ENCODE results near the gene OR2C1.

OR2C1 gene

DNA sequence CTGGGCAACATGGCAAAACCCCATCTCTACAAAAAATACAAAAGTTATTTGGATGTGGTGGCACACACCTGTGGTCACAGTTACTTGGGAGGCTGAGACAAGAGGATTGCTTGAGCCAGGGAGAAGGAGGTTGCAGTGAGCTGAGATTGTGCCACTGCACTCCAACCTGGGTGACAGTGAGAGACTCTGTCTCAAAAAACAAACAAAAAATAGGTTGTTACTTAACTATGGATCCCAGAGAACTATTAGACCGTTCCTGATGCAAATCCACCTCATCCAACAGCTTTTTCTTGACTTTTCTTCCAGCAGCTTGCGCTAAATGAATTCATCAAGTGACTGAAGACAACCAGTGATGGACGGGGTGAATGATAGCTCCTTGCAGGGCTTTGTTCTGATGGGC, at the start of gene OR2C1:
Gene OR2C1 (plus strand): TSS at position 301 of the 400 bp plus-strand sequence. CDS start 52 bp downstream, at position 353.
- DNase-seq (ENCODE audit: low read depth in 2 of 2): no peak

- DNase-seq (ENCODE audit: low read depth in 2 of 2): no peak
Observed at GRCh38 chr16:3306078-3306477, 49.6 kb upstream of the OR2C1 start.

GRCh38 chr16:3311496-3311895, 44.2 kb upstream of the OR2C1 start:
- DNase-seq (ENCODE audit: low read depth in 2 of 2): no peak

GRCh38 chr16:3317315-3317999, 38.2 kb upstream of the OR2C1 start:
- DNase-seq (ENCODE audit: low read depth in 2 of 2): no peak

- no peak for DNase-seq (ENCODE audit: low read depth in 2 of 2)
Observed at GRCh38 chr16:3321816-3322215, 33.9 kb upstream of the OR2C1 start.

DNA sequence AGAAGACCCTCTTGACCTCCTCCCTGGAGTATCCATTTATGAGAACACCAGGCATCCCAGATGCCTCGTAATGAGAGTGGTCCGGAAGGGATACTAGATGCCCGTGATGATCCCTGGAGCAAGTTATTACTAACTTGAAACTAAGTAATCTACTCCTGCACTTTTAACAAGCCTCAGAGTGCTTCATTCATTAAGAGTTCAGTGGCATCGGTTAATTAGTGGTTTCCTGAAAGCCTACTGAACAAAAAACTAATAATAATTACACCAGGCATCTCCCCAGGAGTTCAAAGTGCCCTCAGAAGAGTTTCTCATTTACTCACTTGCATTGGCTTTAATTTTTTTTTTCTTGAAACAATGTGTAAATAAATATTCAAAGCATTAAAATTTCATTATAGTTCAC, 28.2 kb upstream of the OR2C1 start:
- DNase-seq (ENCODE audit: low read depth in 2 of 2): no peak

DNA sequence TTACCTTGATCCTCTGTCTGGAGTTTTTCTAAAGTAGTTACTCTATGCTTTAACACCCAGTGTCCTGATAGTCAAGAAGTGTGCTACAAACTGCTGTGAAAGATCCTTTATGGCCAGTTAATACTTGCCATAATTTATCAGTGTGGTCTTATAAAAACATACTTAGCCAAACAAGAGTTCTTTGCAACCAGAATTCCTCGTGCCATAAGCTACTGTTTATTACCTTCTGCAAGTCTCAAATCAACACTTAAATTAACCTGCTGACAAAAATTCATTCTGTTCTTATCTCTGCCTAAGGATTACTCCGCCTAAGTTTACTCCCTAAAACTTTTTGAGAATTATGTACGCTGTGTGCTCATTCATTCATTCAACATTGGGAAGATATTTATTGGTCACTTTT, 27.6 kb upstream of the OR2C1 start:
- DNase-seq (ENCODE audit: low read depth in 2 of 2): no peak

GRCh38 chr16:3328643-3329042, 27.0 kb upstream of the OR2C1 start:
- no peak for DNase-seq (ENCODE audit: low read depth in 2 of 2)

- no peak for DNase-seq (ENCODE audit: low read depth in 2 of 2)
Observed at GRCh38 chr16:3346041-3346440, 9.6 kb upstream of the OR2C1 start.

- no peak for DNase-seq (ENCODE audit: low read depth in 2 of 2)
Observed at GRCh38 chr16:3347586-3347985, 8.1 kb upstream of the OR2C1 start.

DNA sequence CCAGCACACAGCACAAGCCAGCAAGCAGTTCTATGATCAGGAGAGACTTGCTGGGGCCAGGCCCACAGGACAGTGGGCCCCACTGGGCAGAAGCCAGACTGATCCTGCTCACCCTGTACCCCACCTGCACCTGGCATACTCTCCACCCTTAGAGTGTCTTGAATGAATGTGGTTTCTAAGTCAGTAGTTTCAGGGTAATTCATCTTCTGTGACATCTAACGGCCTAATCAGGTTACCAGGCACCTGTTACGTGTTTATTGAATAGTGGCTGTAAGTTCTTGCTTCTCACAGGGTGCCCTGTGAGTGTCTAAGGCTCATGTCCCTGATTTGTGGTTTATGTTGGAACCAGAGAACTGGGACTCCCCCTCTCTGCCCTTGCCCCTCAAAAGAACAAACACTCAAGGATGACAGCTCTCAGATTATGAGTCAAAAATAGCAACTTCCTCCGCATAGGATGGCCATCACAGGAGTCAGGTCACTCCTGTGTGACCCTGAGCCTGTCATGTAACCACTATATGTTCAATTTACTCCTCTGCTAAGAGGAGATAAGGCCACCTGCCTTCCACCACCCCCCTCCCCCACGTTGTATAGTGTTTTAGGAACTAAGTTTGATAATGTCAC, 7.0 kb upstream of the OR2C1 start:
- no peak for DNase-seq (ENCODE audit: low read depth in 2 of 2)

DNA sequence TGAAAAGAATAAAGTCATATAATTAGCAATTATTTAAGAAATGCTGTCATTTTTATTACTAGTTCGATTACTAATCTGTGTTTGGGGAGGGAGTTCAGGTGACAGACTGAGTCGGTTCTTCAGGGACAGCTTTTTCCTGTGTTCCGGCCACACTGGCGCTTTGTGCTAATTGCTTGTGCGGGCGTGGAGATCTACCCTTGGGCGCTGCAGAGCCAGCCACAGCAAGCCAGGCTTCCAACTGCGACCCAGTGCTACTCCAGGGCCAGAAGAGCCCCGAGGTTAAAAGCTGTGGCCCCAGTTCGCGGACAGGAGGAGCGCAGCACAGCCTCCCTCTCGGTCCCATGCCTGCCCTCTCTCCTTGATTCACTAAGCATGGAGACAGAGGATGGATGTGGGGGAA, 6.5 kb upstream of the OR2C1 start:
- DNase-seq (ENCODE audit: low read depth in 2 of 2): no peak

- no peak for DNase-seq (ENCODE audit: low read depth in 2 of 2)
Observed at GRCh38 chr16:3356118-3356517, 429 bp downstream of the OR2C1 start.

GRCh38 chr16:3358871-3359270, 3.2 kb downstream of the OR2C1 start:
- no peak for DNase-seq (ENCODE audit: low read depth in 2 of 2)

- no peak for DNase-seq (ENCODE audit: low read depth in 2 of 2)
Observed at GRCh38 chr16:3362931-3363330, 7.2 kb downstream of the OR2C1 start.

- no peak for DNase-seq (ENCODE audit: low read depth in 2 of 2)
Observed at GRCh38 chr16:3363793-3364192, 8.1 kb downstream of the OR2C1 start.

GRCh38 chr16:3364774-3365427, 9.2 kb downstream of the OR2C1 start:
- DNase-seq (ENCODE audit: low read depth in 2 of 2): peak; percentile 55 to 61

DNA sequence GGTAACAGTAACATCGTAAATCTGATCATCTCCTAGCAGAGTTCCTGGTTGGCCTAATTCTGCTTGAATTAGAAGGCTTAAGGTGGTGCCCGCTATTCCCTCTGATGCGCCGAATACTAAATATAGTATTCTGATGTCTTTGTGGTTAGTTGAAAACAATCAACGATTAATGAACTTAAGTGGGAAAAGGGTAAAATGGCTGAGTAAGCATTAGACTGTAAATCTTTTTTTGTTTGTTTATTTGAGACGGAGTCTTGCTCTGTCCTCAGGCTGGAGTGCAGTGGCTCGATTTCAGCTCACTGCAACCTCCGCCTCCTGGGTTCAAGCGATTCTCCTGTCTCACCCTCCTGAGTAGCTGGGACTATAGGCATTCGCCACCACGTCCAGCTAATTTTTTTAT, 13.4 kb downstream of the OR2C1 start:
- DNase-seq (ENCODE audit: low read depth in 2 of 2): no peak

DNA sequence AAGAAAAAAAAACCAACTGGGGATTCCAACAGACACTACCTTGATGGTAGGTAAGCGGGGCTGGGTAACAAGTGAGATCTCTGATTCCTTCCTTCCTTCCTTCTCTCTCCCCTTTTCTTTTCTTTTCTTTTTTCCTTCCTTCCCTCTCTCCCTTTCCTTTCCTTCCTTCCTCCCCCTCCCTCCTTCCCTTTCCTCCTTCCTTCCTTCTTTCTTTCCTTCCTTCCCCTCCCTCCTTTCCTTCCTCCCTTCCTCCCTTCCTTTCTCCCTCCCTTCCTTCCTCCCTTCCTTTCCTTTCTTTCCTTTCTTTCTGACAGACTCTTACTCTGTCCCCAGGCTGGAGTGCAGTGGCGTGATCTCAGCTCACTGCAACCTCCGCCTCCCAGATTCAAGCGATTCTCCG, 20.0 kb downstream of the OR2C1 start:
- no peak for DNase-seq (ENCODE audit: low read depth in 2 of 2)

- no peak for DNase-seq (ENCODE audit: low read depth in 2 of 2)
Observed at GRCh38 chr16:3377917-3378316, 22.2 kb downstream of the OR2C1 start.

DNA sequence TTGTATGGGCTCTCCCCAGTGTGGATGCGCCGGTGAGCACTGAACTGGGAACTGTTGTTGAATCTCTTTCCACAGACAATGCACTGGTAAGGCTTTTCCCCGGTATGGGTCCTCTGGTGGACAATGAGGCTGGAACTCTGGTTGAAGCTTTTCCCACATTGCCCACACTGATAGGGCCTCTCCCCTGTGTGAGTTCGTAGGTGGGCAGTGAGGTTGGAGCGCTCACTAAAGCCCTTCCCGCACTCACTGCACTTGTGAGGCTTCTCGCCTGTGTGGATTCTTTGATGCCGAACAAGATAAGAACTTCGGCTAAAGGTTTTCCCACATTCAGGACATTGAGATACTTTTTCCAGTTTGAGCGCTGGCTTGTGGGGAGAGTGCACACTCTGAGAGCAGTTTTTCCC, 27.4 kb downstream of the OR2C1 start:
- DNase-seq (ENCODE audit: low read depth in 2 of 2): no peak

DNA sequence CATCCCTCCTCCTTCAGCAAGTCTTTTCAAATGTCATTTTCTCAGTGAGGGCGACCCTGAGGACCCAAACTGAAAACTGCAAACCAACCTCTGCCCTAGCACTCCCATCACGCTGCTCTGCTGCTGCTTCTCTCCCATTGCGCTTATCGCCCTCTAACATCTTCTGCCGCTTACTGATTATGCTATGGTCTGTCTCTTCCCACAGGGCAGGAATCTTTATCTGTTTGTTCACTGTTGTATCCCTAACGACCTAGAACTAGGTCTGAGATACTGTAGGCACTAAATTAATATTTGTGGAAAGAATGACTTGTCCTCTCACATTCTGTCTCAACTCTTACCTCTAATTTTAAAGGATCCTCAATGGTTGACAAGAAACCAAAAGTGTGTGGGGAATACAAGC, 32.6 kb downstream of the OR2C1 start:
- DNase-seq (ENCODE audit: low read depth in 2 of 2): no peak

DNA sequence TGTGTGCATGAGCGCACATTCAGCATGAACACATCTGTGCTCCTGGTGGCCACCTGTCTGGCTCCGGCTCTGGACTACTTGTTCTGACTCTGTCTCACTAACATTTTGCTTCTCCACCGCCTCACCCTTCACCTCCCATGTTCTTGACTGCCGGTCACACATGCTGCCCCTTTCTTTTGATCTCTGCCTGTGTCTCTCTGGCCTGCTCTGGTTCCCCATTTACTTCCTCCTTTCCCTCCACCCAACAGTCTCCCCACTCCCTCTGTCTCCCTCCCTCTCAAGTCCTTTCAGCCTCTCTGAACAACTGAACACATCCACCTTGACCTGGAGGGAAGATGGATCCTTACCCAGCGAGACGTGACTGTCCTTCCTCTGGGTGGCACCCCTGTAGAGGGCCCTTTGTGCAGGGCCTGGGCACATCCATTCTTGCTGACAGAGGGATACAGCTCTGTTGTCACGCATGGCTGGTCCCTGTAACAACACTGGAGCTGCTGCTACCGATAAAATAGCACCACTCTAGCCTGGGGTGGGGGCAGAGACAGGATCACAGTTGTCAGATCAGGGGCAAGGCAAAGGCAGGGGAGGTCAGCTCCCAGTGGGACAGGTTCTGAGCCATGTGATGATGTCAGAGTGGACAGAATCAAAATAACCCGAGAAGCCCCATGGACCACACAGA, 34.1 kb downstream of the OR2C1 start:
- DNase-seq (ENCODE audit: low read depth in 2 of 2): no peak

Measured in stimulated activated CD4-positive, alpha-beta T cell treated with anti-CD3 and anti-CD28 coated beads, Interleukin-1b, Interleukin-23, amount 100 ng/mL, for 1 hour (primary cell).